GF-D8 (cell line): Measurements from ENCODE around the gene EPHA2.
"Not testable (repeated sequence)": the region's sequence is repeated elsewhere in the genome, so short reads cannot be mapped to it uniquely, and the experiment has no call there.

ENCODE experiments used
- DNase-seq: peaks from one replicate; lab custom pipeline; 2025; lab: John Stamatoyannopoulos, UW

EPHA2 gene

GRCh38 chr1:16183765-16184556, 28.1 kb upstream of the EPHA2 start:
- DNase-seq: no peak

GRCh38 chr1:16183179-16183578, 27.3 kb upstream of the EPHA2 start:
- DNase-seq: no peak

- DNase-seq: no peak
Measured at GRCh38 chr1:16181887-16182719, 26.2 kb upstream of the EPHA2 start.

- DNase-seq: no peak
Measured at GRCh38 chr1:16180291-16180824, 24.5 kb upstream of the EPHA2 start.

- DNase-seq: no peak
Measured at GRCh38 chr1:16178596-16179497, 23.0 kb upstream of the EPHA2 start.

GRCh38 chr1:16177306-16177705, 21.4 kb upstream of the EPHA2 start:
- DNase-seq: no peak

- DNase-seq: no peak
Measured at GRCh38 chr1:16176653-16177052, 20.8 kb upstream of the EPHA2 start.

- DNase-seq: no peak
Measured at GRCh38 chr1:16175610-16176553, 20.0 kb upstream of the EPHA2 start.

GRCh38 chr1:16174886-16175598, 19.2 kb upstream of the EPHA2 start:
- DNase-seq: no peak

- no peak for DNase-seq
Measured at GRCh38 chr1:16174261-16174868, 18.5 kb upstream of the EPHA2 start.

- no peak for DNase-seq
Measured at GRCh38 chr1:16173447-16174260, 17.8 kb upstream of the EPHA2 start.

- peak; percentile 54 for DNase-seq
Measured at GRCh38 chr1:16172964-16173446, 17.1 kb upstream of the EPHA2 start.

- DNase-seq: no peak
Measured at GRCh38 chr1:16172218-16172830, 16.5 kb upstream of the EPHA2 start.

- no peak for DNase-seq
Measured at GRCh38 chr1:16171314-16172151, 15.7 kb upstream of the EPHA2 start.

GRCh38 chr1:16170283-16170673, 14.4 kb upstream of the EPHA2 start:
- DNase-seq: no peak

GRCh38 chr1:16168622-16169360, 12.9 kb upstream of the EPHA2 start:
- DNase-seq: no peak

GRCh38 chr1:16168144-16168495, 12.3 kb upstream of the EPHA2 start:
- DNase-seq: not testable (repeated sequence)
